ENCODE results near the gene AIM2. TPM values are rescaled to one million over a fixed set of nuclear protein-coding genes. Genes with fewer than 3 reads are reported as not detected.

The AIM2 gene
- total RNA-seq, 4 donors from 2014 or later: 0.27 to 3.2 (median 1.1) TPM

DNA sequence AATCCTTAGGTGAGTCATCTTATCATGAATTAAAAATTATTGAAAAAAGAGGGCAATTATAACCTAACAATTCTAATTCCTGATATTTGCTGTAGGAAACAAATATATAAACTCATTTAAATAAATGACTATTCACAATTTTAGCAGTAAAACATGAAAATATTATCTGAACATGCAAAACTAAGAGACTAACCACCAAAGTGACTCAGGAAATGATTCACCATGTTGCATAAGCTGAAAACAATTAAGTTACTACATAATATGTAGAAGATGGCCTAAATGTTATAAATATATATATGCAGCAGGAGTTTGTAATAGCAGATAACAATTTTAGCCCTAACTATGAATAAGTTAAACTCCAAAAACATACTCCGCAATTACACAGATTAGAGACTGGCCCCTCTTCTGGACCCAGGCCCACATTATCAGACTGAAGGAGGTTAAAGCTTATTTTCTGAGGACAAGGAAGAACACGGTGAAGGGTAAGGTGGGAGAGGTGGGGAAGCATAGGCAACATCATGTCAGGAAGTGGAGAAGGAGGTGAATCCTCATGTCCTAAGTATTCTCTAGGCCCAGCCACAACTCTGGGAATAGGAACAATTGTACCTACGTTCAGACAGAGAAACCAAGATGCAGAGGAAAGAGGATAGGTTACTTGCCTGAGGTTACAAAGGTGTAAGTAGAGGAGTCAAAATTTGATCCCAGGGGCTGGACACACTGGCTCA, 15.6 kb upstream of the AIM2 start:
- Histone ChIP-seq H3K4me3 (no peak overlapping the region), H3K36me3 (no peaks in the 10 kb centered on the region), H3K9me3 (no peaks in the 10 kb centered on the region), H3K27me3 (no peaks in the 10 kb centered on the region), H3K4me1 (peaks cover 5 to 50% (median 22%) of the 10 kb centered on the region in 3 donors), H3K27ac (peak overlapping the region; percentile 55 to 81 (median 73))
- no peak for DNase-seq
- TF ChIP-seq POLR2A (IDR thresholded peaks at IDR 0.05): no peak
- TF ChIP-seq, protein P1, sequence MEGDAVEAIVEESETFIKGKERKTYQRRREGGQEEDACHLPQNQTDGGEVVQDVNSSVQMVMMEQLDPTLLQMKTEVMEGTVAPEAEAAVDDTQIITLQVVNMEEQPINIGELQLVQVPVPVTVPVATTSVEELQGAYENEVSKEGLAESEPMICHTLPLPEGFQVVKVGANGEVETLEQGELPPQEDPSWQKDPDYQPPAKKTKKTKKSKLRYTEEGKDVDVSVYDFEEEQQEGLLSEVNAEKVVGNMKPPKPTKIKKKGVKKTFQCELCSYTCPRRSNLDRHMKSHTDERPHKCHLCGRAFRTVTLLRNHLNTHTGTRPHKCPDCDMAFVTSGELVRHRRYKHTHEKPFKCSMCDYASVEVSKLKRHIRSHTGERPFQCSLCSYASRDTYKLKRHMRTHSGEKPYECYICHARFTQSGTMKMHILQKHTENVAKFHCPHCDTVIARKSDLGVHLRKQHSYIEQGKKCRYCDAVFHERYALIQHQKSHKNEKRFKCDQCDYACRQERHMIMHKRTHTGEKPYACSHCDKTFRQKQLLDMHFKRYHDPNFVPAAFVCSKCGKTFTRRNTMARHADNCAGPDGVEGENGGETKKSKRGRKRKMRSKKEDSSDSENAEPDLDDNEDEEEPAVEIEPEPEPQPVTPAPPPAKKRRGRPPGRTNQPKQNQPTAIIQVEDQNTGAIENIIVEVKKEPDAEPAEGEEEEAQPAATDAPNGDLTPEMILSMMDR (IDR thresholded peaks at IDR 0.05): no peak
- WGBS, 2 donors: 32 to 37% methylated on average over 3 of the region's 3 CpGs
- intact Hi-C loops (cut with DNase I): no loop called here

DNA sequence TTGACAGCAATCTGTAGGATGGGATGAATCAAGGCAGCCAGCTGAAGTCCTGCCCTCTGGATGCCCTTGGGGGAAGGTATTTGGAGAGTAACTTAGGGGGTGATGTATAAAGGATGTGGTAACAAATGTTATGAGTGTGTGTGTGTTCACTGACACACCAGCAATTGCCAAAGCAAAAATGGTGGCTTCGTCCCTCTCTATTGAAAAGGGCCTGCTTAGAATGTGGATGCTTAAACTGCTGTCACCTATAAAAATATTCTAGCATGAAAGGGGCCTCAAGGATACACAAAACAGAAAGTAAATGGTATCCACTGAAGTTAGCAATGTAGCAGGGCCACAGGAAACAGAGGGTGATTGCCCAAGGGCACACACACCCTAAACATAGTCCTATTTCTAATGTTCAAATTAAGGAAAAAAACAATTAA, 15.1 kb upstream of the AIM2 start:
- TF ChIP-seq, protein P1 (IDR thresholded peaks at IDR 0.05): no peak
- no peak for TF ChIP-seq POLR2A (IDR thresholded peaks at IDR 0.05)
- H3K36me3 ChIP-seq: no peaks in the 10 kb centered on the region
- no peak overlapping the region for H3K4me3 ChIP-seq
- peak overlapping the region; percentile 55 to 81 (median 73) for H3K27ac ChIP-seq
- WGBS, 2 donors: 18 to 50% methylated on average over 1 of the region's 1 CpG
- peaks cover 5 to 50% (median 22%) of the 10 kb centered on the region in 3 donors for H3K4me1 ChIP-seq
- DNase-seq: no peak
- no peaks in the 10 kb centered on the region for H3K9me3 ChIP-seq
- no peaks in the 10 kb centered on the region for H3K27me3 ChIP-seq
- intact Hi-C loops (cut with DNase I): no loop called here

DNA sequence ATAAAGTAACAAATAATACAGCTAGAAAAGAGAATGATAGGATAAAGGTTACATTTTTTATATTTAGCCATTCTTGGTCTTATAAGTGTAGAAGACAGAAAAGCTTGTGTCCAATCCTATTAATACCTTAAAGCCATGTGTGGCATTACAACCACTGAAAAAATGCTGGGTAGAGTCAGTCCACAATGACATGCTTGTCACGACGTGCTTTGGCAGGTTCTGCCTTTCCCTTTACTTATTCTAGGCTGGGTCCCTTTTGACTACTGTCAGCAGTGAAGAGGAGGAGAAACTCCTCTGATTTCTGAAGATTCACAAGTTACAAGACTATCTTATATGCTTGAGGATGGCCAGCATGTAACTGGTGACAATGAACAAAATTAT, 14.6 kb upstream of the AIM2 start:
- 41 to 58% methylated on average over 2 of the region's 2 CpGs for WGBS, 2 donors
- Histone ChIP-seq H3K4me3 (no peak overlapping the region), H3K36me3 (no peaks in the 10 kb centered on the region), H3K9me3 (no peaks in the 10 kb centered on the region), H3K27ac (peak overlapping the region; percentile 55 to 81 (median 73)), H3K27me3 (no peaks in the 10 kb centered on the region), H3K4me1 (peaks cover 5 to 50% (median 22%) of the 10 kb centered on the region in 3 donors)
- TF ChIP-seq POLR2A (IDR thresholded peaks at IDR 0.05): no peak
- TF ChIP-seq, protein P1 (IDR thresholded peaks at IDR 0.05): no peak
- intact Hi-C loops (cut with DNase I): no loop called here
- no peak for DNase-seq

DNA sequence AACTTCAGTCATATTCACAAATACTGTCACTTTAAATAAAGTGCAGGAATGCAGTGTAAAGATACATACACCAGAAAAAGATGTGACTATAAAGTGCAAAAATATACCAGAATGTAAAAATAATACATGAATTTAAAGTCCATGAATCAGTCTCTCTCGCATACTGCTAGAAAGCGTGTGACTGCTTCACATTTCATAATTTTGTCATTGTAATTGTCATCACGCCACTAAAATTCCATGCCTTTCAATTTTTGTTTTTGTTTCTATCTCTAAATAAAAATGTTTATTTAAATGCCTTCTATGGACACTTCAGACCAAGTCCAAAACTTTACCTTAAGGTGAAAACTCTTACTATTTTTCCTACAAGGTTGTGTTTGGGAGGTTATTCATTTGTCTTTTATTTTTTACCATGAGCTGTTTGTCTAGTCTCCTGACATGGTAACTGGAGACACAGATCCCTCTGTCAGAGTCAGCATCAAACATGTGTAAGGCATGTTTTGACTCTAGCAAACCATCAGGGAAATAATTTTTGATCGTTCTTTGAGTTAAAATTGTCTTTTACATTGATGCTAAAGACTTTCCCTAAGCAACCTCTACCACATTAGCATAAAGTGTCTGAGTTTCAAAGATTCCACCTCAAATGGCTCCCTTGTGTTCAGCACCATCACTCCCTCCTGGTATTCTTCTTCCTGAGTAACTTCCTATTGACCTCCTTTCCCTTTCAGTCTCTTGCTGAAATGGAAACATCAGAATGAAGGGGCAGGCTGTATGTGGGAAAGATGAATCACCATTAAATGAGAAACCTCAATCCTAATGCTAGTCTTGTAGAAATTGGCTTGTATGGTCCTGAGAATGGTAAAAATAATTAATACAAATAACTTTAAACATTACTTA, 14.0 kb upstream of the AIM2 start:
- whole genome bisulfite sequencing, 2 donors: 88 to 92% methylated on average over 4 of the region's 4 CpGs
- H3K27me3 ChIP-seq: no peaks in the 10 kb centered on the region
- no peak overlapping the region for H3K4me3 ChIP-seq
- H3K4me1 ChIP-seq: peaks cover 5 to 46% (median 22%) of the 10 kb centered on the region in 3 donors
- DNase-seq: no peak
- intact Hi-C loops (cut with DNase I): no loop called here
- H3K36me3 ChIP-seq: no peaks in the 10 kb centered on the region
- H3K9me3 ChIP-seq: no peaks in the 10 kb centered on the region
- no peak for TF ChIP-seq POLR2A (IDR thresholded peaks at IDR 0.05)
- TF ChIP-seq, protein P1 (IDR thresholded peaks at IDR 0.05): no peak
- H3K27ac ChIP-seq: peak overlapping the region in 3 of 4 donors; percentile 15 to 78 (median 44)
